IMR-90 (cell line): ENCODE results near the gene FOXK2. TPM values are rescaled to one million over a fixed set of nuclear protein-coding genes. Genes with fewer than 3 reads are reported as not detected.

ENCODE experiments used
- ATAC-seq: fragments of 200-7000 bp; cut with Tn5 transposase; 2 replicates; pipeline ENCODE4 v1.9.1; 2020; ENCODE audit warnings: low read depth, mild to moderate bottlenecking, moderate library complexity
- BruUV-seq: library from RNA; stranded (reverse); fragments of 400-500 nt; replicated peaks from 2 replicates; lab custom pipeline; 2021; lab: Mats Ljungman, UMichigan
- CTCF ChIA-PET: fragments of 300-600 bp; formaldehyde crosslinking; extraction: SDS; loops from one replicate; lab custom pipeline; 2021; ENCODE audit warnings: antibody characterized with exemption; lab: Yijun Ruan, JAX
- POLR2A ChIA-PET: fragments of 300-600 bp; sonication (Branson Sonifier 250); formaldehyde crosslinking; loops from one replicate; lab custom pipeline; 2022; ENCODE audit warnings: antibody characterized with exemption; ENCODE audit not compliant: unreplicated experiment; lab: Charles Lee
- DNase-seq: peaks from one replicate; pipeline ENCODE4 v3.0.0; 2013
- H2AFZ ChIP-seq: replicated peaks from 2 replicates; pipeline ENCODE3; 2013; ENCODE audit warnings: low read length, mild to moderate bottlenecking; ENCODE audit not compliant: poor library complexity
- H2AK5ac ChIP-seq: 2 replicates; pipeline ENCODE4 v1.6.1; 2013; ENCODE audit warnings: low read depth, low read length, inconsistent platforms
- H2AK9ac ChIP-seq: replicated peaks from 2 replicates; pipeline ENCODE3; 2013; ENCODE audit warnings: mild to moderate bottlenecking, low read depth, low read length, moderate library complexity; ENCODE audit not compliant: poor library complexity
- H2BK120ac ChIP-seq: 2 replicates; pipeline ENCODE4 v1.6.1; 2013; ENCODE audit warnings: low read depth, low read length, inconsistent platforms
- H2BK15ac ChIP-seq: 3 replicates; pipeline ENCODE4 v1.6.1; 2013; ENCODE audit warnings: low read depth, low read length, inconsistent platforms
- H2BK20ac ChIP-seq: 2 replicates; pipeline ENCODE4 v1.6.1; 2013; ENCODE audit warnings: low read depth, mild to moderate bottlenecking, inconsistent platforms, low read length, moderate library complexity
- H2BK5ac ChIP-seq: 2 replicates; pipeline ENCODE4 v1.6.1; 2013; ENCODE audit warnings: mild to moderate bottlenecking, low read depth, low read length, inconsistent platforms; ENCODE audit not compliant: poor library complexity, severe bottlenecking
- H3K14ac ChIP-seq: replicated peaks from 2 replicates; pipeline ENCODE4 v1.6.1; 2013; ENCODE audit warnings: low read depth, low read length, inconsistent platforms
- H3K18ac ChIP-seq: 2 replicates; pipeline ENCODE4 v1.6.1; 2013; ENCODE audit warnings: low read depth, low read length, control low read depth
- H3K23ac ChIP-seq: 2 replicates; pipeline ENCODE4 v1.6.1; 2013; ENCODE audit warnings: low read depth, low read length, inconsistent platforms
- H3K27ac ChIP-seq: 2 replicates; pipeline ENCODE4 v1.5.1; 2013; ENCODE audit warnings: mild to moderate bottlenecking, control low read depth, low read length; ENCODE audit not compliant: insufficient read depth
- H3K27me3 ChIP-seq: 2 replicates; pipeline ENCODE4 v1.6.1; 2013; ENCODE audit warnings: low read length; ENCODE audit not compliant: control insufficient read depth, insufficient read depth
- H3K36me3 ChIP-seq: 2 replicates; pipeline ENCODE4 v1.6.1; 2013; ENCODE audit warnings: low read length, mixed read lengths; ENCODE audit not compliant: control insufficient read depth, insufficient read depth
- H3K4ac ChIP-seq: 2 replicates; pipeline ENCODE4 v1.6.1; 2013; ENCODE audit warnings: low read depth, low read length, inconsistent platforms
- H3K4me1 ChIP-seq: 2 replicates; pipeline ENCODE4 v1.6.1; 2013; ENCODE audit warnings: low read length, mixed read lengths; ENCODE audit not compliant: control insufficient read depth, insufficient read depth
- H3K4me2 ChIP-seq: 2 replicates; pipeline ENCODE4 v1.6.1; 2013; ENCODE audit warnings: low read depth, mild to moderate bottlenecking, control low read depth, low read length, moderate library complexity
- H3K4me3 ChIP-seq: 2 replicates; pipeline ENCODE4 v1.5.1; 2013; ENCODE audit warnings: low read depth, mild to moderate bottlenecking, control low read depth, low read length, moderate library complexity; ENCODE audit not compliant: insufficient read depth
- H3K56ac ChIP-seq: 2 replicates; pipeline ENCODE4 v1.6.1; 2013; ENCODE audit warnings: low read length, inconsistent platforms; ENCODE audit not compliant: insufficient read depth; ENCODE audit errors: extremely low read depth
- H3K79me1 ChIP-seq, 2 experiments: 2 replicates each; pipeline ENCODE4 v1.6.1; 2013; ENCODE audit warnings: low read length in 2 of 2, inconsistent platforms in 1 of 2, low read depth in 1 of 2
- H3K9ac ChIP-seq: 2 replicates; pipeline ENCODE4 v1.6.1; 2013; ENCODE audit warnings: low read depth, low read length, control low read depth
- H3K9me1 ChIP-seq: 2 replicates; pipeline ENCODE4 v1.6.1; 2013; ENCODE audit warnings: low read length, inconsistent platforms; ENCODE audit not compliant: insufficient read depth
- H3K9me3 ChIP-seq: 2 replicates; pipeline ENCODE4 v1.6.1; 2013; ENCODE audit warnings: low read length; ENCODE audit not compliant: control insufficient read depth, insufficient read depth
- H4K20me1 ChIP-seq: 2 replicates; pipeline ENCODE4 v1.6.1; 2013; ENCODE audit warnings: low read length, inconsistent platforms; ENCODE audit not compliant: insufficient read depth
- H4K5ac ChIP-seq: 2 replicates; pipeline ENCODE4 v1.6.1; 2013; ENCODE audit warnings: mild to moderate bottlenecking, low read depth, low read length, control low read depth
- H4K8ac ChIP-seq, 2 experiments: 2 replicates each; pipeline ENCODE4 v1.6.1; 2013; ENCODE audit warnings: low read depth in 2 of 2, low read length in 2 of 2, control low read depth in 1 of 2, inconsistent platforms in 1 of 2
- H4K91ac ChIP-seq: 2 replicates; pipeline ENCODE4 v1.6.1; 2013; ENCODE audit warnings: low read depth, low read length, inconsistent platforms; ENCODE audit not compliant: insufficient read depth
- CEBPB ChIP-seq: IDR thresholded peaks from 2 replicates; pipeline ENCODE4 v1.6.1; 2012; ENCODE audit warnings: low read depth, low read length, improper control_type of control experiment
- CHD1 ChIP-seq: IDR thresholded peaks from 2 replicates; pipeline ENCODE4 v1.6.1; 2012; ENCODE audit warnings: low read depth, low read length, improper control_type of control experiment
- CTCF ChIP-seq: conservative IDR thresholded peaks from 2 replicates; pipeline ENCODE4 v1.5.1; 2012; ENCODE audit warnings: mild to moderate bottlenecking, low read depth, low read length, improper control_type of control experiment
- NFE2L2 ChIP-seq: fragments of 150-350 bp; IDR thresholded peaks from 2 replicates; pipeline ENCODE4 v1.6.1; 2016; ENCODE audit warnings: low read depth, mild to moderate bottlenecking, low read length
- RFX5 ChIP-seq: IDR thresholded peaks from 2 replicates; pipeline ENCODE4 v1.8.0; 2012; ENCODE audit warnings: low read depth, mild to moderate bottlenecking, low read length, moderate library complexity
- WGBS, 2 experiments: methylation state at CpG; one replicate each; pipeline versions ENCODE4 v1.1.5 to v1.1.7; 2013; ENCODE audit warnings: missing lambda C conversion rate in 2 of 2; ENCODE audit not compliant: insufficient read length in 1 of 2; ENCODE audit errors: extremely low coverage in 2 of 2; 5-methylcytosine and 5-hydroxymethylcytosine counted together
- dilution Hi-C: fragments of 300-500 bp; cut with HindIII; formaldehyde crosslinking; loops from one replicate; pipeline ENCODE4 v1.14.3; 2018; ENCODE audit warnings: low sequenced_read_pairs; ENCODE audit not compliant: unreplicated experiment
- in situ Hi-C: fragments of 300-500 bp; cut with MboI; formaldehyde crosslinking; loops from 3 replicates; pipeline ENCODE4 v1.14.3; 2019; ENCODE audit warnings: low sequenced_read_pairs, inconsistent platforms, mixed read lengths
- intact Hi-C: fragments of 100-400 bp; cut with micrococcal nuclease; formaldehyde crosslinking; loops from 2 replicates; pipeline ENCODE4 v1.10.0; 2022
- polyA plus RNA-seq, 3 experiments: library from polyadenylated mRNA; depleted of rRNA; stranded (reverse); fragments of >200 nt; gene quantifications; 2 replicates each; pipeline ENCODE4 v1.2.3, GENCODE V29; 2012; ENCODE audit warnings: low replicate concordance in 1 of 3
- total RNA-seq: library from RNA; depleted of rRNA; stranded (reverse); fragments of >200 nt; gene quantifications from 2 replicates; pipeline ENCODE4 v1.2.3, GENCODE V29; 2012

The FOXK2 gene
- total and polyA plus RNA-seq, 2 of the 4 experiments (the other 2 are of a cell fraction): 12.5 to 20.0 TPM

- dilution Hi-C loops: no loop called here
Observed at GRCh38 chr17:82611140-82612058, 91.9 kb downstream of the FOXK2 start.

More at GRCh38 chr17:82611140-82612058, 91.9 kb downstream of the FOXK2 start:
- Histone ChIP-seq H3K9me3 (no peaks in the 10 kb centered on the region), H2BK5ac (no peak overlapping the region), H3K36me3 (peaks cover 36% of the 10 kb centered on the region), H3K9ac (no peak overlapping the region), H2BK20ac (no peak overlapping the region), H3K23ac (no peak overlapping the region), H3K9me1 (no peaks in the 10 kb centered on the region), H3K4ac (no peak overlapping the region), H2BK120ac (no peak overlapping the region), H4K91ac (no peak overlapping the region), H4K20me1 (no peaks in the 10 kb centered on the region), H2AFZ (no peak overlapping the region), H3K4me2 (0 out of 2 replicates have a peak overlapping the region, but pooled peaks have one; percentile 11), H3K56ac (no peak overlapping the region), H2AK9ac (no peak overlapping the region), H4K8ac (no peak overlapping the region), H3K4me1 (peaks cover 3% of the 10 kb centered on the region), H2BK15ac (no peak overlapping the region), H3K4me3 (no peak overlapping the region), H3K27me3 (no peaks in the 10 kb centered on the region), H3K14ac (no peak overlapping the region), H3K79me1 (peaks cover 7 to 13% of the 10 kb centered on the region in 2 experiments; a peak in 3 of 4 replicates), H2AK5ac (no peak overlapping the region), H3K27ac (0 out of 2 replicates have a peak overlapping the region, but pooled peaks have one; percentile 14), H3K18ac (no peak overlapping the region), H4K5ac (no peak overlapping the region)
- WGBS, 2 experiments: 30% methylated on average over 2 of the region's 21 CpGs; no CpG with 5 or more reads in 1 of the 2 experiments
- intact Hi-C loops (no loop called here), in situ Hi-C loops (no loop called here)
- no TSS peak for BruUV-seq
- DNase-seq: peak; percentile 60
- ChIA-PET CTCF (interaction anchor here (0.5 to 0.6 kb wide), 2 partner anchors 11 to 249 kb away, joined by 3 to 8 read pairs; no protein-coding TSS in a partner anchor), POLR2A (no interaction called here)
- TF ChIP-seq CHD1 (no peak), CEBPB (peak; percentile 93), RFX5 (no peak), CTCF (no peak), NFE2L2 (no peak)
- peak; percentile 36 for ATAC-seq
